Osteoblast (primary cell): ENCODE measurements around the gene LDB3. TPM values are rescaled to one million over a fixed set of nuclear protein-coding genes. Genes with fewer than 3 reads are reported as not detected.

ENCODE experiments used
- DNase-seq: peaks from one replicate; pipeline ENCODE4 v3.0.0; 2011; ENCODE audit warnings: low spot score, mixed read lengths; ENCODE audit not compliant: insufficient read length; ENCODE audit errors: missing footprints
- H2AFZ ChIP-seq: 2 replicates; pipeline ENCODE4 v1.6.0; 2011; ENCODE audit warnings: mild to moderate bottlenecking, low read length
- H3K27ac ChIP-seq: 2 replicates; pipeline ENCODE4 v1.5.1; 2011; ENCODE audit warnings: mild to moderate bottlenecking, low read depth, low read length, moderate library complexity
- H3K27me3 ChIP-seq: 2 replicates; pipeline ENCODE4 v1.6.0; 2012; ENCODE audit warnings: mild to moderate bottlenecking, control low read depth, inconsistent platforms, low read length, moderate library complexity; ENCODE audit not compliant: insufficient read depth
- H3K36me3 ChIP-seq: 2 replicates; pipeline ENCODE4 v1.5.1; 2011; ENCODE audit warnings: mild to moderate bottlenecking, low read length, control low read depth, moderate library complexity; ENCODE audit not compliant: insufficient read depth
- H3K4me1 ChIP-seq: 2 replicates; pipeline ENCODE4 v1.5.1; 2011; ENCODE audit warnings: mild to moderate bottlenecking, low read length, control low read depth, moderate library complexity; ENCODE audit not compliant: insufficient read depth
- H3K4me2 ChIP-seq: 2 replicates; pipeline ENCODE4 v1.6.0; 2011; ENCODE audit warnings: mild to moderate bottlenecking, low read length; ENCODE audit not compliant: insufficient read depth
- H3K4me3 ChIP-seq: fragments of 200-600 bp; sonication (generic); 3 replicates; pipeline ENCODE4 v1.5.1; 2012; ENCODE audit warnings: mild to moderate bottlenecking, low read length, inconsistent platforms; ENCODE audit not compliant: insufficient read depth
- H3K79me2 ChIP-seq: 2 replicates; pipeline ENCODE4 v1.6.0; 2012; ENCODE audit warnings: mild to moderate bottlenecking, low read length, control low read depth, inconsistent platforms; ENCODE audit not compliant: insufficient read depth
- H3K9me3 ChIP-seq: 2 replicates; pipeline ENCODE4 v1.5.1; 2011; ENCODE audit warnings: low read depth, low read length, control low read depth
- H4K20me1 ChIP-seq: 2 replicates; pipeline ENCODE4 v1.6.0; 2012; ENCODE audit warnings: mild to moderate bottlenecking, low read length, control low read depth; ENCODE audit not compliant: insufficient read depth
- total RNA-seq: library from RNA; depleted of rRNA; stranded (reverse); fragments of >200 nt; gene quantifications from 2 replicates; pipeline ENCODE4 v1.2.3, GENCODE V29; 2012
- TF ChIP-seq, protein P1 (sequence below): IDR thresholded peaks from 2 replicates; pipeline ENCODE4 v1.5.1; 2011; ENCODE audit warnings: mild to moderate bottlenecking, low read depth, low read length, moderate library complexity; ENCODE audit errors: extremely low read depth

The LDB3 gene
- total RNA-seq, 1 donor, result under 0.01 TPM

DNA sequence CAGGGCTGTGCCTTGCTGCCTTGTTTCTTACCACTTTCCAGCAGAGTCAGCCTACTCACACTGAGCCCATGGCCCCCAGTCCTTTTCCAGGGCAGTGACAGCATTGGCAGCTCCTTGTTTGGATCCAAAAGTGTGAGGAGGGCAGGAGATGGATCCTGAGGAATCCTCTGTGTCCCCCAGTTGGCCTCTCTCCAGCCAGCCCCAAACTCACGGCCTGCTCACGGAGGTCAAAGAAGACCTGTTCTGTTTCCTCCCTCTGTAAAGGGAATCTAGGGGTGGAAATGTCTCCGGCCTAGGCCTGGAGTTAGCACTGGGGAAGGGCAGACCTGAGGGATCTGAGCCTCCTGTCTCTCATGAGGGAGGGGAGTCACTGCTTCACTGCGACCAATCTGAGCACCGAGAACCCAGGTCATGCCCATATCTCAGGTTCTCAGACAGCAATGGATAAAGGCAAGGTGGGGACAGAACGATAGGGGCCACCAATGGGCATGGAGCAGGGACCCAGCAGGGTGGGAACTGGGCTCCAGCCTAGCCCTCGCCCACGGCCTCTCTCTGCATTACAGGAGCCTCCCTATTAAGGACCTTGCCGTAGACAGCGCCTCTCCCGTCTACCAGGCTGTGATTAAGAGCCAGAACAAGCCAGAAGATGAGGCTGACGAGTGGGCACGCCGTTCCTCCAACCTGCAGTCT is 23.2 kb downstream of the LDB3 start:
- no peak overlapping the region for H2AFZ ChIP-seq
- H3K4me1 ChIP-seq, result peaks cover 19% of the 10 kb centered on the region
- no peak overlapping the region for H3K4me3 ChIP-seq
- H3K27me3 ChIP-seq, result peaks cover 3% of the 10 kb centered on the region
- H3K27ac ChIP-seq, result no peak overlapping the region
- no peak for DNase-seq
- H3K36me3 ChIP-seq, result no peaks in the 10 kb centered on the region
- H3K4me2 ChIP-seq, result no peak overlapping the region
- H4K20me1 ChIP-seq, result no peaks in the 10 kb centered on the region
- H3K79me2 ChIP-seq, result no peaks in the 10 kb centered on the region
- TF ChIP-seq, protein P1, sequence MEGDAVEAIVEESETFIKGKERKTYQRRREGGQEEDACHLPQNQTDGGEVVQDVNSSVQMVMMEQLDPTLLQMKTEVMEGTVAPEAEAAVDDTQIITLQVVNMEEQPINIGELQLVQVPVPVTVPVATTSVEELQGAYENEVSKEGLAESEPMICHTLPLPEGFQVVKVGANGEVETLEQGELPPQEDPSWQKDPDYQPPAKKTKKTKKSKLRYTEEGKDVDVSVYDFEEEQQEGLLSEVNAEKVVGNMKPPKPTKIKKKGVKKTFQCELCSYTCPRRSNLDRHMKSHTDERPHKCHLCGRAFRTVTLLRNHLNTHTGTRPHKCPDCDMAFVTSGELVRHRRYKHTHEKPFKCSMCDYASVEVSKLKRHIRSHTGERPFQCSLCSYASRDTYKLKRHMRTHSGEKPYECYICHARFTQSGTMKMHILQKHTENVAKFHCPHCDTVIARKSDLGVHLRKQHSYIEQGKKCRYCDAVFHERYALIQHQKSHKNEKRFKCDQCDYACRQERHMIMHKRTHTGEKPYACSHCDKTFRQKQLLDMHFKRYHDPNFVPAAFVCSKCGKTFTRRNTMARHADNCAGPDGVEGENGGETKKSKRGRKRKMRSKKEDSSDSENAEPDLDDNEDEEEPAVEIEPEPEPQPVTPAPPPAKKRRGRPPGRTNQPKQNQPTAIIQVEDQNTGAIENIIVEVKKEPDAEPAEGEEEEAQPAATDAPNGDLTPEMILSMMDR, result no peak
- no peaks in the 10 kb centered on the region for H3K9me3 ChIP-seq

DNA sequence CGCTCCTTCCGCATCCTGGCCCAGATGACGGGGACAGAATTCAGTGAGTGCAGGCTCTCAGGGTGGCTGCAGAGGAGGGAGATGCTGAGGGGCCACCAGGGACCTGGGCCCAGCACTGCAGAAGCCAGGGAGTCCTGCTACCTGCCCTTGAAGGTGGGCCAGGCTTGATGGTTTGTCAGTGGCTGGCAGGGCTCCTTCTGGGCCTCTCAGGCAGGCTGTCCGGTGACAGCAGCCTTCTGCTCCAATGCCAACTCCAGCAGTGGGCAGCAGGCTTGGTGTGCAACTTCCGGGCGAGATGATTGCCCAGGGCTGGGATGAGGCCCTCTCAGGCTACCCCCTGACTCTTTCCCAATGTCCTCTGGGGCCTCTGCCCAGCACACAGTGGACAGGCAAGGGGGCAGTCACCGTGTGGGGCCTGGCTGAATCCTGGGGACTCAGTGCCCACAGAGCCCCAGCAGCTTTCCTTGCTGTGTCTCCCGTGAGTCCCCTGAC is 23.8 kb downstream of the LDB3 start:
- DNase-seq, result no peak
- no peaks in the 10 kb centered on the region for H3K36me3 ChIP-seq

DNA sequence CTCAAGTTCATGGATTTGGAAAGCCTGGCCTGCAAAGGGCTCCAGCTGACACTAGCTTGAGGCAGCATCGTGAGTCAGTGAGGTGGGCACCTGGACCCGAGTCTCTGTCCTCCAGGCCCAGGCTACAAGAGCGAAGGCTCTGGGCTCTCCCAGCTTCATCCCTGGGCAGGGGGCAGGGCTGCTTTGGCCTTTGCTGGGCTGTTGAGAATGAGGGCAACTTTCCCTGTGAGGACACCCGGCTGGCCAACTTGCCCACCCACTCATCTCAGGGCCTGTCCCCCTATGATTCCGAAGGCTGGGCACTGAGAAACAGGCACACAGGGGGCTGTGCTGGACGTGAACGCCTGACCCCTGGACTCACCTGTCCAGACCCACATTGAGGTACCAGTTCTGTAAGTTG is 24.4 kb downstream of the LDB3 start:
- no peak overlapping the region for H2AFZ ChIP-seq
- H3K9me3 ChIP-seq, result no peaks in the 10 kb centered on the region
- H3K27ac ChIP-seq, result no peak overlapping the region
- H3K36me3 ChIP-seq, result no peaks in the 10 kb centered on the region
- no peak overlapping the region for H3K4me2 ChIP-seq
- H4K20me1 ChIP-seq, result no peaks in the 10 kb centered on the region
- H3K79me2 ChIP-seq, result no peaks in the 10 kb centered on the region
- DNase-seq, result no peak
- peaks cover 13% of the 10 kb centered on the region for H3K4me1 ChIP-seq
- TF ChIP-seq, protein P1, result no peak
- peaks cover 3% of the 10 kb centered on the region for H3K27me3 ChIP-seq
- no peak overlapping the region for H3K4me3 ChIP-seq

More for the DNA sequence above, 23.8 kb downstream of the LDB3 start:
- no peak overlapping the region for H2AFZ ChIP-seq
- H3K27ac ChIP-seq, result no peak overlapping the region
- no peaks in the 10 kb centered on the region for H4K20me1 ChIP-seq
- H3K27me3 ChIP-seq, result peaks cover 3% of the 10 kb centered on the region
- TF ChIP-seq, protein P1, result no peak
- no peaks in the 10 kb centered on the region for H3K79me2 ChIP-seq
- no peak overlapping the region for H3K4me2 ChIP-seq
- H3K9me3 ChIP-seq, result no peaks in the 10 kb centered on the region
- no peak overlapping the region for H3K4me3 ChIP-seq
- peaks cover 19% of the 10 kb centered on the region for H3K4me1 ChIP-seq

DNA sequence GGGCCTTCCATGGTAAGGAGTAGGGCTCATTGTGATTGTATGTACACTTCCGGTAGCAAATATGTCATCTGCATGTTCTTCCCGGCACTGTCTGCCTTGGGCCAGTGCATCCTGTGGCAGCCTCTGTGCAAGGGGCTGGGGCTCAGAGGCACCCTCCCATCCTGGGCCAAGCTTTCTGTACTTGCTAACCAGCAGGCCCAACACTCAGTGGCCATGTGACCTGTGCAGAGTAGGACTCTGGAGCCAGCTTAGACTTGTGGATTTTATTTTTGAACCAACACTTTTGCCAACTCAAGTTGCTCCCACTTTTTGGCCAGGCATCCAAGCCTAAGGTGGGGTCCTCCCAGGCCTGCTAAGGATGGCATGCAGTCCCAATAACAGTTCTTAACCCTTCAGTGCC is 25.0 kb downstream of the LDB3 start:
- TF ChIP-seq, protein P1, result no peak
- Histone ChIP-seq H3K9me3 (no peaks in the 10 kb centered on the region), H3K79me2 (no peaks in the 10 kb centered on the region), H2AFZ (no peak overlapping the region), H3K4me2 (peak overlapping the region; percentile 31), H4K20me1 (no peaks in the 10 kb centered on the region), H3K4me1 (peaks cover 7% of the 10 kb centered on the region), H3K27ac (no peak overlapping the region), H3K36me3 (no peaks in the 10 kb centered on the region), H3K4me3 (no peak overlapping the region), H3K27me3 (peaks cover 3% of the 10 kb centered on the region)
- DNase-seq, result no peak
